ENCODE data around the gene LIPC.

DNA sequence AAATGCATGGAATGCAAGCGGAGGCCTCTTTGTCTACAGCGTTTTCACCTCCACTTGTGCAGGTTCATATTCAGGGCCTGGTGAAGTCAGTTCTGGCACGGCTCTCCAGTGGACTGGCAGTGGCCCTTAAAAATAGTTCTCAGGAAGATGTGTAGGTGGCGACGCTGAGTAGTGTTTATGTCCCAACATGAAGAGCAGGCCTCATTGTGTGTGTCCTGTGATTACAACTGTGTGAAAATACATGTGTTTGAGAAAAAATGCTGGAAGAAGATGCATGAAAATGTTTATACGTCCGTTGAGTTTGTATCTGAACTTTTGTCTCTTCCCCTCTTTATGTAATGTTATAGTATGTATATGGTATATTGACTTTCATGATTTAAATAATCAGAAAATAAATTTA is 7.2 kb downstream of the LIPC start:
- TF ChIP-seq CTCF (conservative IDR thresholded peaks at IDR 0.05; ENCODE audit: low read depth, low read length), result 0 out of 2 replicates have a peak, but pooled peaks have one; percentile 25
- TF ChIP-seq POLR2A (IDR thresholded peaks at IDR 0.05; ENCODE audit: low read depth, low read length), result no peak
- no peak for TF ChIP-seq CEBPB (IDR thresholded peaks at IDR 0.05; ENCODE audit: low read depth, low read length)
- TF ChIP-seq RFX5 (IDR thresholded peaks at IDR 0.05; ENCODE audit: low read depth, low read length), result no peak
- TF ChIP-seq MAZ (IDR thresholded peaks at IDR 0.05; ENCODE audit: borderline replicate concordance, low read depth, low read length), result no peak
- TF ChIP-seq RAD21 (IDR thresholded peaks at IDR 0.05; ENCODE audit: low read length), result peak; percentile 32; the same call in 1 of the 2 replicates
- no peak for TF ChIP-seq MAFK (IDR thresholded peaks at IDR 0.05; ENCODE audit: low read depth, low read length)
- TF ChIP-seq USF2 (IDR thresholded peaks at IDR 0.05; ENCODE audit: low read depth, low read length), result no peak
- no peak for TF ChIP-seq MXI1 (IDR thresholded peaks at IDR 0.05; ENCODE audit: borderline replicate concordance, low read depth, low read length)
- no peak for TF ChIP-seq SMC3 (IDR thresholded peaks at IDR 0.05; ENCODE audit: low read depth, low read length)
- TF ChIP-seq RCOR1 (IDR thresholded peaks at IDR 0.05; ENCODE audit: insufficient replicate concordance, low read length), result no peak
- TF ChIP-seq FOS (IDR thresholded peaks at IDR 0.05; ENCODE audit: low read depth, low read length), result no peak
- no peak for TF ChIP-seq CHD1 (IDR thresholded peaks at IDR 0.05; ENCODE audit: low read depth, low read length)
- TF ChIP-seq ELK1 (IDR thresholded peaks at IDR 0.05; ENCODE audit: borderline replicate concordance, low read depth, low read length), result no peak

Data from IMR-90 (cell line).